SH-SY5Y (cell line): ENCODE results near the gene FRMD4A.

Source experiments
- GATA2 ChIP-seq: IDR thresholded peaks from 2 replicates; pipeline ENCODE4 v1.6.1; 2011; ENCODE audit warnings: mild to moderate bottlenecking, low read depth, low read length
- GATA3 ChIP-seq: IDR thresholded peaks from 2 replicates; pipeline ENCODE4 v1.6.1; 2011; ENCODE audit warnings: low read depth, mild to moderate bottlenecking, low read length, moderate library complexity

GRCh38 chr10:14191407-14191806 lies 139.3 kb downstream of the FRMD4A start:
- TF ChIP-seq GATA2 (no peak), GATA3 (no peak)
